B cell (primary cell): ENCODE results near the gene CDKN1C.

ENCODE experiments used
- EZH2 ChIP-seq: IDR thresholded peaks from 2 replicates; pipeline ENCODE4 v1.6.1; 2012; ENCODE audit warnings: borderline replicate concordance, low read depth, mild to moderate bottlenecking, moderate library complexity, low read length; ENCODE audit not compliant: insufficient read depth, poor library complexity, severe bottlenecking
- TF ChIP-seq, protein P1 (sequence below): fragments of 200-600 bp; IDR thresholded peaks from one replicate; pipeline ENCODE4 v1.8.0; 2022; ENCODE audit warnings: antibody characterized with exemption, mild to moderate bottlenecking

DNA sequence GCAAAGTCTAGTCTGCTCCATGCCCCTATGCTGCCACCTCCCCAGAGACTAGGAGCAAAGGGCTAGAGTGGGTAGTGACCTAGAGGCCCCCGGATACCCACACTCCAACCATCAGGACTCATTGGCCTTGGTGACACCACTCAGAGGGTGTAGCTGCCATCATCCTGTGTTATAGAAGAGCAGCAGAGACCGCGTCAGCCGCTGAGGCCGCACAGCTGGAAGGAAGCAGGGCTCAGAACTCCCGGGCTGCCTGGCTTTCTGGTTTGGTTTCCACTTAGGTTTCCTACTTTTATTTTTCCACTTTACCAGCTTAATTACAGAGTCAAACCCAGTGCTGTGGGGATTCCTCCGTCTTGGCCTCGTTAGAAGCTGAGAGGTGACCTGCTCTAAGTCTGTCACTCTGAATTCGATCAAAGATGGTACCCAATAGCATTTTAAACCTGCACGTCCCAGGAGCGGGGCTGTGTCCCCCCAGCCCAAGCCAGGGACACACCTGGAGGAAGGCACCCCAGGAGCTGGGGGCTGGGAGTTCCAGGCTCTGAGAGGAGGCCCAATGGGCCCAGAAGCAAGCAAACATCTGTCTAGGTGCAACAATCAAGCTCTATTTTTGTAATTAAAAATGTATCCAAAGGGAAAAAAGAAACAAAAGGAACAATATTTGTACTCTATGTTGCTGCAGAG is 2.1 kb upstream of the CDKN1C start:
- TF ChIP-seq, protein P1, sequence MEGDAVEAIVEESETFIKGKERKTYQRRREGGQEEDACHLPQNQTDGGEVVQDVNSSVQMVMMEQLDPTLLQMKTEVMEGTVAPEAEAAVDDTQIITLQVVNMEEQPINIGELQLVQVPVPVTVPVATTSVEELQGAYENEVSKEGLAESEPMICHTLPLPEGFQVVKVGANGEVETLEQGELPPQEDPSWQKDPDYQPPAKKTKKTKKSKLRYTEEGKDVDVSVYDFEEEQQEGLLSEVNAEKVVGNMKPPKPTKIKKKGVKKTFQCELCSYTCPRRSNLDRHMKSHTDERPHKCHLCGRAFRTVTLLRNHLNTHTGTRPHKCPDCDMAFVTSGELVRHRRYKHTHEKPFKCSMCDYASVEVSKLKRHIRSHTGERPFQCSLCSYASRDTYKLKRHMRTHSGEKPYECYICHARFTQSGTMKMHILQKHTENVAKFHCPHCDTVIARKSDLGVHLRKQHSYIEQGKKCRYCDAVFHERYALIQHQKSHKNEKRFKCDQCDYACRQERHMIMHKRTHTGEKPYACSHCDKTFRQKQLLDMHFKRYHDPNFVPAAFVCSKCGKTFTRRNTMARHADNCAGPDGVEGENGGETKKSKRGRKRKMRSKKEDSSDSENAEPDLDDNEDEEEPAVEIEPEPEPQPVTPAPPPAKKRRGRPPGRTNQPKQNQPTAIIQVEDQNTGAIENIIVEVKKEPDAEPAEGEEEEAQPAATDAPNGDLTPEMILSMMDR = no peak
- no peak for TF ChIP-seq EZH2
